ENCODE results near the gene HAP1. TPM values are rescaled to one million over a fixed set of nuclear protein-coding genes. Genes with fewer than 3 reads are reported as not detected.
A peak's percentile ranks its signal among the peaks of the same experiment; 100 is the strongest.

The HAP1 gene
- total and polyA plus RNA-seq, 8 donors, result 0.16 to 0.90 (median 0.64) TPM

GRCh38 chr17:41690497-41690896, 43.9 kb downstream of the HAP1 start:
- TF ChIP-seq, protein P1, sequence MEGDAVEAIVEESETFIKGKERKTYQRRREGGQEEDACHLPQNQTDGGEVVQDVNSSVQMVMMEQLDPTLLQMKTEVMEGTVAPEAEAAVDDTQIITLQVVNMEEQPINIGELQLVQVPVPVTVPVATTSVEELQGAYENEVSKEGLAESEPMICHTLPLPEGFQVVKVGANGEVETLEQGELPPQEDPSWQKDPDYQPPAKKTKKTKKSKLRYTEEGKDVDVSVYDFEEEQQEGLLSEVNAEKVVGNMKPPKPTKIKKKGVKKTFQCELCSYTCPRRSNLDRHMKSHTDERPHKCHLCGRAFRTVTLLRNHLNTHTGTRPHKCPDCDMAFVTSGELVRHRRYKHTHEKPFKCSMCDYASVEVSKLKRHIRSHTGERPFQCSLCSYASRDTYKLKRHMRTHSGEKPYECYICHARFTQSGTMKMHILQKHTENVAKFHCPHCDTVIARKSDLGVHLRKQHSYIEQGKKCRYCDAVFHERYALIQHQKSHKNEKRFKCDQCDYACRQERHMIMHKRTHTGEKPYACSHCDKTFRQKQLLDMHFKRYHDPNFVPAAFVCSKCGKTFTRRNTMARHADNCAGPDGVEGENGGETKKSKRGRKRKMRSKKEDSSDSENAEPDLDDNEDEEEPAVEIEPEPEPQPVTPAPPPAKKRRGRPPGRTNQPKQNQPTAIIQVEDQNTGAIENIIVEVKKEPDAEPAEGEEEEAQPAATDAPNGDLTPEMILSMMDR (IDR thresholded peaks at IDR 0.05), result no peak
- Histone ChIP-seq H3K4me1 (peaks cover 18 to 45% of the 10 kb centered on the region in 2 donors), H3K27ac (peak overlapping the region; percentile 100), H3K9me3 (no peaks in the 10 kb centered on the region), H3K27me3 (no peaks in the 10 kb centered on the region), H3K36me3 (peaks cover 17 to 62% of the 10 kb centered on the region in 2 donors), H3K4me3 (peak overlapping the region; percentile 78 to 80)
- intact Hi-C loops (cut with DNase I), result no loop called here
- DNase-seq (no peak), ATAC-seq (no peak)

DNA sequence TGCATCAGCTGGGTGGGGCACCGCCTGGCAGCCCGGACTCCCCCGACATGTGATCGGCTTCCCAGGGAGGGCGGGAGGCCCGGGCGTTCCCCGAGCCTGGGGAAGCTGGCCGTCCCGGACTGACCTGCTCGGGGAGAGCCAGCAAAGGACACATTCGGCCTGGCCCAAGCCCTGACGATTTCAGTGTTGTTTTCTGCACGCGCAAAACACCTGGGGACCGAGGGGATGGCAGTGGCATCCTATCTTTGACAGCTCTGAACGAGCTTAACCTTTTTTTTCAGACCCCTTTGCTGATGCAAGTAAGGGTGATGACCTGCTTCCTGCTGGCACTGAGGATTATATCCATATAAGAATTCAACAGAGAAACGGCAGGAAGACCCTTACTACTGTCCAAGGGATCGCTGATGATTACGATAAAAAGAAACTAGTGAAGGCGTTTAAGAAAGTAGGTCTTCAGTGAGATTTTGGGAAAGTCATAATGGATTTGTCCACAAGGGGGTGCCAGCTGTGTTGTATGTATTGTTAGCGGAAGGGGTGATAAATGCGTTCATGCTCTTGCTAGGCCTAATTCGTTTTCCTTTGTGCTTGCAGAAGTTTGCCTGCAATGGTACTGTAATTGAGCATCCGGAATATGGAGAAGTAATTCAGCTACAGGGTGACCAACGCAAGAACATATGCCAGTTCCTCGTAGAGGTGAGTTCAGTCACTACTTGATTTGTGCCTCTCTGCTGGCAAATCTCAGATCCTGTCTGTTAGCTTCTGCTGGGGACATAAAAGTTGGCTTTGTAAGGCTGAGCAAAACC, 44.7 kb downstream of the HAP1 start:
- Histone ChIP-seq H3K9me3 (no peaks in the 10 kb centered on the region), H3K27me3 (no peaks in the 10 kb centered on the region), H3K36me3 (peaks cover 17 to 54% of the 10 kb centered on the region in 2 donors), H3K27ac (peak overlapping the region; percentile 100), H3K4me1 (peaks cover 17 to 42% of the 10 kb centered on the region in 2 donors), H3K4me3 (peak overlapping the region; percentile 78 to 80)
- TF ChIP-seq, protein P1 (IDR thresholded peaks at IDR 0.05), result peak; percentile 40 to 49
- intact Hi-C loops (cut with DNase I), result no loop called here
- ATAC-seq, result no peak
- peak in 1 of 4 donors; percentile 53 for DNase-seq

DNA sequence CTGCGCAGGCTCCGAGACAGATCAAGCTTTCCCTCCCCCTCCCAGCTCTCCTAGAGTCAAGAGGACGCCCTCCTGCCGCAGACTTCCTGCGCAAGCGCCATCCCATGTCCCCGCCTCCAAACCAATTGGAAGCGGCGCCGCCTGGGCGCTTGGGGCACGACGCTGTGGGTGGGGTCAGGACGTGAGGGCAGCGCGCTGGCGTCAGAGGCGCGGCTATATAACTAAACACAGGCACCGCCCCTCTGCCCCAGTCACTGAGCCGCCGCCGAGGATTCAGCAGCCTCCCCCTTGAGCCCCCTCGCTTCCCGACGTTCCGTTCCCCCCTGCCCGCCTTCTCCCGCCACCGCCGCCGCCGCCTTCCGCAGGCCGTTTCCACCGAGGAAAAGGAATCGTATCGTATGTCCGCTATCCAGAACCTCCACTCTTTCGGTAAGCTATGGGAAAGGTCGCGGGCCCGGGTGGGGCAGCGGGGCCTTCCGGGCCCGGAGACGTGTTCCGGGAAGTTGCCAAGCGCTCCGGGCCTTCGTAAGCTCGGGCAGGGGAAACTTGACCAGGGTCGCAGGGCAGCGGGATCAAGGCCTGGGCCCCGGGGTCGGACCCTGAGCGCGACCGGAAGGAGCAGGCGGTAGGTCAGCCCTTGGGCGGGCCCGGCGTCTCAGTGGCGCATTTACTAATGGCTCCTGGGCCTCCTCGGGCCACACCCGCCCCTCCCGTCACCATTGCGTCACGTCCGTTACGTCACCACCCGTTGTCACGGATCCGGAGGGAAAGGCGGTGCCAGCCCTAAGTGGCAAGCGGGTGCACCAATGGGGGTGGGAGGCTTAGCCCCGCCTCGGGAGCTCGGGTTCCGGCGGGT, 45.6 kb downstream of the HAP1 start, which contains the start of gene EIF1:
Gene EIF1 (plus strand): TSS at position 245 of the 856 bp plus-strand sequence. CDS start 154 bp downstream, at position 399.
- peak; percentile 92 for ATAC-seq
- Histone ChIP-seq H3K27ac (peak within 1 kb of the TSS; percentile 100), H3K9me3 (no peaks in the 10 kb centered on the region), H3K4me3 (peak within 1 kb of the TSS; percentile 78 to 80), H3K4me1 (peaks cover 17 to 42% of the 10 kb centered on the region in 2 donors), H3K36me3 (peaks cover 17 to 45% of the 10 kb centered on the region in 2 donors), H3K27me3 (no peaks in the 10 kb centered on the region)
- TF ChIP-seq, protein P1 (IDR thresholded peaks at IDR 0.05), result no peak
- peak; percentile 99 to 100 (median 100) for DNase-seq
- intact Hi-C loops (cut with DNase I), result no loop called here

- Histone ChIP-seq H3K27me3 (no peaks in the 10 kb centered on the region), H3K36me3 (peaks cover 17 to 37% of the 10 kb centered on the region in 2 donors), H3K4me1 (peaks cover 17 to 40% of the 10 kb centered on the region in 2 donors), H3K27ac (peak overlapping the region; percentile 100), H3K9me3 (no peaks in the 10 kb centered on the region), H3K4me3 (peak overlapping the region; percentile 40 to 78)
- DNase-seq (peak in 2 of 4 donors; percentile 53 to 72), ATAC-seq (peak; percentile 5)
- intact Hi-C loops (cut with DNase I), result no loop called here
- TF ChIP-seq, protein P1 (IDR thresholded peaks at IDR 0.05), result no peak
Measured at GRCh38 chr17:41687828-41688640, 46.4 kb downstream of the HAP1 start.
